Liver (tissue), 9 donors: Measurements from ENCODE around the gene ATF6B. TPM values are rescaled to one million over a fixed set of nuclear protein-coding genes. Genes with fewer than 3 reads are reported as not detected.

ENCODE experiments used
- DNase-seq: peaks from one replicate; pipeline ENCODE4 v3.0.0-alpha.2; 2017; ENCODE audit warnings: low spot score
- H3K27ac ChIP-seq, 2 donors: one replicate each; pipeline ENCODE4 v1.7.0; 2013; ENCODE audit warnings: inconsistent platforms in 2 of 2, low read length in 2 of 2, control low read depth in 1 of 2, low read depth in 1 of 2, mild to moderate bottlenecking in 1 of 2
- H3K27me3 ChIP-seq, 4 donors: one replicate each; pipeline versions ENCODE4 v1.6.1 to v1.7.0; 2013; ENCODE audit warnings: low read length in 3 of 4, inconsistent platforms in 1 of 4, mild to moderate bottlenecking in 1 of 4, moderate library complexity in 1 of 4; ENCODE audit not compliant: control insufficient read depth in 4 of 4, insufficient read depth in 4 of 4
- H3K36me3 ChIP-seq, 4 donors: one replicate each; pipeline versions ENCODE4 v1.6.1 to v1.7.0; 2013; ENCODE audit warnings: low read length in 3 of 4, mild to moderate bottlenecking in 3 of 4, low read depth in 1 of 4, moderate library complexity in 1 of 4; ENCODE audit not compliant: control insufficient read depth in 4 of 4, insufficient read depth in 3 of 4
- H3K4me1 ChIP-seq, 4 donors: one replicate each; pipeline versions ENCODE4 v1.6.1 to v1.7.0; 2013; ENCODE audit warnings: low read length in 3 of 4, mild to moderate bottlenecking in 3 of 4, moderate library complexity in 1 of 4; ENCODE audit not compliant: control insufficient read depth in 4 of 4, insufficient read depth in 4 of 4
- H3K4me3 ChIP-seq, 3 donors: one replicate each; pipeline versions ENCODE4 v1.6.1 to v1.7.0; 2013; ENCODE audit warnings: low read length in 3 of 3, control low read depth in 1 of 3, low read depth in 1 of 3, mild to moderate bottlenecking in 1 of 3
- H3K9ac ChIP-seq, 2 donors: one replicate each; pipeline ENCODE4 v1.7.0; 2013; ENCODE audit warnings: low read length in 2 of 2, mild to moderate bottlenecking in 2 of 2, moderate library complexity in 2 of 2, control low read depth in 1 of 2, low read depth in 1 of 2
- H3K9me3 ChIP-seq, 4 donors: one replicate each; pipeline versions ENCODE4 v1.6.1 to v1.7.0; 2013; ENCODE audit warnings: low read length in 3 of 4; ENCODE audit not compliant: control insufficient read depth in 4 of 4
- EGR1 ChIP-seq, 2 donors: IDR thresholded peaks; 2 replicates each; pipeline ENCODE4 v1.6.1; 2016 to 2018; ENCODE audit warnings: antibody characterized with exemption in 2 of 2, low read depth in 2 of 2
- FOXA1 ChIP-seq: IDR thresholded peaks from 2 replicates; pipeline ENCODE4 v1.6.1; 2016; ENCODE audit warnings: antibody characterized with exemption
- FOXA2 ChIP-seq: IDR thresholded peaks from 2 replicates; pipeline ENCODE4 v1.6.1; 2016; ENCODE audit warnings: antibody characterized with exemption
- GABPA ChIP-seq, 2 donors: IDR thresholded peaks in 1 of 2; conservative IDR thresholded peaks in 1 of 2; 2 replicates each; pipeline ENCODE4 v1.6.1; 2016; ENCODE audit warnings: antibody characterized with exemption in 2 of 2, mild to moderate bottlenecking in 1 of 2, moderate library complexity in 1 of 2
- HNF4A ChIP-seq, 2 donors: conservative IDR thresholded peaks; 2 replicates each; pipeline ENCODE4 v1.6.1; 2016; ENCODE audit warnings: antibody characterized with exemption in 2 of 2, mild to moderate bottlenecking in 2 of 2
- JUND ChIP-seq, 2 donors: IDR thresholded peaks; 2 replicates each; pipeline ENCODE4 v1.6.1; 2016; ENCODE audit warnings: antibody characterized with exemption in 2 of 2
- NR2F2 ChIP-seq: IDR thresholded peaks from 2 replicates; pipeline ENCODE4 v1.6.1; 2016; ENCODE audit warnings: antibody characterized with exemption
- RAD21 ChIP-seq, 2 donors: IDR thresholded peaks; 2 replicates each; pipeline ENCODE4 v1.6.1; 2016; ENCODE audit warnings: antibody characterized with exemption in 2 of 2, mild to moderate bottlenecking in 2 of 2
- RXRA ChIP-seq, 2 donors: IDR thresholded peaks; 2 replicates each; pipeline ENCODE4 v1.6.1; 2017 to 2018; ENCODE audit warnings: antibody characterized with exemption in 2 of 2, mild to moderate bottlenecking in 1 of 2
- SP1 ChIP-seq: IDR thresholded peaks from 2 replicates; pipeline ENCODE4 v1.6.1; 2018; ENCODE audit warnings: antibody characterized with exemption, mild to moderate bottlenecking
- TAF1 ChIP-seq: conservative IDR thresholded peaks from 2 replicates; pipeline ENCODE4 v1.6.1; 2016; ENCODE audit warnings: antibody characterized with exemption, mild to moderate bottlenecking
- YY1 ChIP-seq: IDR thresholded peaks from 2 replicates; pipeline ENCODE4 v1.6.1; 2016; ENCODE audit warnings: antibody characterized with exemption, mild to moderate bottlenecking
- WGBS: extraction: QIAGEN DNeasy Blood & Tissue Kit; methylation state at CpG from one replicate; pipeline ENCODE4 v1.1.7; 2013; 5-methylcytosine and 5-hydroxymethylcytosine counted together
- polyA plus RNA-seq, 2 donors: library from polyadenylated mRNA; stranded (reverse) in 1 of 2; unstranded in 1 of 2; fragments of 200-250 nt in 1 of 2; fragments of >200 nt in 1 of 2; fragmentation: Nextera tagmentation in 1 of 2; extraction: Ambion mirVana in 1 of 2; gene quantifications; one replicate each; pipeline versions ENCODE4 v1.2.1 to v1.2.3, GENCODE V29; 2013 to 2015
- total RNA-seq, 2 donors: library from RNA; depleted of rRNA; stranded (reverse); fragments of >200 nt; gene quantifications; one replicate each; pipeline ENCODE4 v1.2.3, GENCODE V29; 2014
- TF ChIP-seq, protein P1 (sequence below): IDR thresholded peaks from 2 replicates; pipeline ENCODE4 v1.6.1; 2016; ENCODE audit warnings: antibody characterized with exemption
- TF ChIP-seq, protein P2 (sequence below): IDR thresholded peaks from 2 replicates; pipeline ENCODE4 v1.6.1; 2016; ENCODE audit warnings: antibody characterized with exemption
- TF ChIP-seq, protein P3 (sequence below): IDR thresholded peaks from 2 replicates; pipeline ENCODE4 v1.6.1; 2016; ENCODE audit warnings: antibody characterized with exemption, mild to moderate bottlenecking
- TF ChIP-seq, protein P4 (sequence below): fragments of 150-350 bp; IDR thresholded peaks from 2 replicates; pipeline ENCODE4 v1.5.1; 2017; ENCODE audit warnings: improper control_type of control experiment, low read depth, low read length; ENCODE audit not compliant: missing input control
- TF ChIP-seq, protein P5 (sequence below): IDR thresholded peaks from 2 replicates; pipeline ENCODE4 v1.6.1; 2016; ENCODE audit warnings: antibody characterized with exemption
- donor health status: healthy.
- donor health status: healthy.
- donor health status: healthy.
- donor health status: healthy.
- donor health status: healthy.

The ATF6B gene
- total and polyA plus RNA-seq, 4 donors: 13.6 to 24.8 (median 15.5) TPM

DNA sequence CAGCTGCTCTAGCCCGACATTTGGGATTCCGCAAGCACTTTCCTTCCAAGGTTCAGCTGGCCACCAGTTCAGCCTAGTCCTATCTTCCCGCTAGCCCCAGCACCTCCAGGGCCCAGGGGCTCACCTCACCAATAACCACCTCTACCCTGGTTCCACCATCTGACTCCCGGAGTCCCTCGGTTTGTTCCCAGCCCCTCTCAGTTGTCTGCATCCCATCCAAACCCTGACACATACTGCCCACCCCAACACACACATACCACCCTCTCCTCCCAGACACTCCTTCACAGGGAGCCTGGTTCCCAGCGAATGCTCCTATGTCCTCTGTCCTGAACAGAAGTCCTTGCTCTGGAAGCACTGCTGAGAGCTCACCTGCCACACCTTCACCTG lies 19.3 kb downstream of the ATF6B start:
- WGBS: 45% methylated on average over 6 of the region's 6 CpGs
- no peak overlapping the region for H3K9ac ChIP-seq
- TF ChIP-seq JUND (IDR thresholded peaks at IDR 0.05) (no peak), SP1 (no peak), EGR1 (IDR thresholded peaks at IDR 0.05; ENCODE audit: low read depth in 2 of 2) (no peak), YY1 (no peak), NR2F2 (no peak), RXRA (IDR thresholded peaks at IDR 0.05) (no peak), GABPA (IDR thresholded peaks at IDR 0.05 in 1 of 2, conservative IDR thresholded peaks at IDR 0.05 in 1 of 2) (no peak), HNF4A (conservative IDR thresholded peaks at IDR 0.05) (no peak), FOXA1 (no peak), TAF1 (no peak), RAD21 (IDR thresholded peaks at IDR 0.05) (no peak), FOXA2 (no peak)
- TF ChIP-seq, protein P1, sequence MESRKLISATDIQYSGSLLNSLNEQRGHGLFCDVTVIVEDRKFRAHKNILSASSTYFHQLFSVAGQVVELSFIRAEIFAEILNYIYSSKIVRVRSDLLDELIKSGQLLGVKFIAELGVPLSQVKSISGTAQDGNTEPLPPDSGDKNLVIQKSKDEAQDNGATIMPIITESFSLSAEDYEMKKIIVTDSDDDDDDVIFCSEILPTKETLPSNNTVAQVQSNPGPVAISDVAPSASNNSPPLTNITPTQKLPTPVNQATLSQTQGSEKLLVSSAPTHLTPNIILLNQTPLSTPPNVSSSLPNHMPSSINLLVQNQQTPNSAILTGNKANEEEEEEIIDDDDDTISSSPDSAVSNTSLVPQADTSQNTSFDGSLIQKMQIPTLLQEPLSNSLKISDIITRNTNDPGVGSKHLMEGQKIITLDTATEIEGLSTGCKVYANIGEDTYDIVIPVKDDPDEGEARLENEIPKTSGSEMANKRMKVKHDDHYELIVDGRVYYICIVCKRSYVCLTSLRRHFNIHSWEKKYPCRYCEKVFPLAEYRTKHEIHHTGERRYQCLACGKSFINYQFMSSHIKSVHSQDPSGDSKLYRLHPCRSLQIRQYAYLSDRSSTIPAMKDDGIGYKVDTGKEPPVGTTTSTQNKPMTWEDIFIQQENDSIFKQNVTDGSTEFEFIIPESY: no peak
- TF ChIP-seq, protein P2, sequence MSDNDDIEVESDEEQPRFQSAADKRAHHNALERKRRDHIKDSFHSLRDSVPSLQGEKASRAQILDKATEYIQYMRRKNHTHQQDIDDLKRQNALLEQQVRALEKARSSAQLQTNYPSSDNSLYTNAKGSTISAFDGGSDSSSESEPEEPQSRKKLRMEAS: no peak
- TF ChIP-seq, protein P3, sequence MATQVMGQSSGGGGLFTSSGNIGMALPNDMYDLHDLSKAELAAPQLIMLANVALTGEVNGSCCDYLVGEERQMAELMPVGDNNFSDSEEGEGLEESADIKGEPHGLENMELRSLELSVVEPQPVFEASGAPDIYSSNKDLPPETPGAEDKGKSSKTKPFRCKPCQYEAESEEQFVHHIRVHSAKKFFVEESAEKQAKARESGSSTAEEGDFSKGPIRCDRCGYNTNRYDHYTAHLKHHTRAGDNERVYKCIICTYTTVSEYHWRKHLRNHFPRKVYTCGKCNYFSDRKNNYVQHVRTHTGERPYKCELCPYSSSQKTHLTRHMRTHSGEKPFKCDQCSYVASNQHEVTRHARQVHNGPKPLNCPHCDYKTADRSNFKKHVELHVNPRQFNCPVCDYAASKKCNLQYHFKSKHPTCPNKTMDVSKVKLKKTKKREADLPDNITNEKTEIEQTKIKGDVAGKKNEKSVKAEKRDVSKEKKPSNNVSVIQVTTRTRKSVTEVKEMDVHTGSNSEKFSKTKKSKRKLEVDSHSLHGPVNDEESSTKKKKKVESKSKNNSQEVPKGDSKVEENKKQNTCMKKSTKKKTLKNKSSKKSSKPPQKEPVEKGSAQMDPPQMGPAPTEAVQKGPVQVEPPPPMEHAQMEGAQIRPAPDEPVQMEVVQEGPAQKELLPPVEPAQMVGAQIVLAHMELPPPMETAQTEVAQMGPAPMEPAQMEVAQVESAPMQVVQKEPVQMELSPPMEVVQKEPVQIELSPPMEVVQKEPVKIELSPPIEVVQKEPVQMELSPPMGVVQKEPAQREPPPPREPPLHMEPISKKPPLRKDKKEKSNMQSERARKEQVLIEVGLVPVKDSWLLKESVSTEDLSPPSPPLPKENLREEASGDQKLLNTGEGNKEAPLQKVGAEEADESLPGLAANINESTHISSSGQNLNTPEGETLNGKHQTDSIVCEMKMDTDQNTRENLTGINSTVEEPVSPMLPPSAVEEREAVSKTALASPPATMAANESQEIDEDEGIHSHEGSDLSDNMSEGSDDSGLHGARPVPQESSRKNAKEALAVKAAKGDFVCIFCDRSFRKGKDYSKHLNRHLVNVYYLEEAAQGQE: no peak
- TF ChIP-seq, protein P4, sequence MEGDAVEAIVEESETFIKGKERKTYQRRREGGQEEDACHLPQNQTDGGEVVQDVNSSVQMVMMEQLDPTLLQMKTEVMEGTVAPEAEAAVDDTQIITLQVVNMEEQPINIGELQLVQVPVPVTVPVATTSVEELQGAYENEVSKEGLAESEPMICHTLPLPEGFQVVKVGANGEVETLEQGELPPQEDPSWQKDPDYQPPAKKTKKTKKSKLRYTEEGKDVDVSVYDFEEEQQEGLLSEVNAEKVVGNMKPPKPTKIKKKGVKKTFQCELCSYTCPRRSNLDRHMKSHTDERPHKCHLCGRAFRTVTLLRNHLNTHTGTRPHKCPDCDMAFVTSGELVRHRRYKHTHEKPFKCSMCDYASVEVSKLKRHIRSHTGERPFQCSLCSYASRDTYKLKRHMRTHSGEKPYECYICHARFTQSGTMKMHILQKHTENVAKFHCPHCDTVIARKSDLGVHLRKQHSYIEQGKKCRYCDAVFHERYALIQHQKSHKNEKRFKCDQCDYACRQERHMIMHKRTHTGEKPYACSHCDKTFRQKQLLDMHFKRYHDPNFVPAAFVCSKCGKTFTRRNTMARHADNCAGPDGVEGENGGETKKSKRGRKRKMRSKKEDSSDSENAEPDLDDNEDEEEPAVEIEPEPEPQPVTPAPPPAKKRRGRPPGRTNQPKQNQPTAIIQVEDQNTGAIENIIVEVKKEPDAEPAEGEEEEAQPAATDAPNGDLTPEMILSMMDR: no peak
- TF ChIP-seq, protein P5, sequence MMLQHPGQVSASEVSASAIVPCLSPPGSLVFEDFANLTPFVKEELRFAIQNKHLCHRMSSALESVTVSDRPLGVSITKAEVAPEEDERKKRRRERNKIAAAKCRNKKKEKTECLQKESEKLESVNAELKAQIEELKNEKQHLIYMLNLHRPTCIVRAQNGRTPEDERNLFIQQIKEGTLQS: no peak

More for the DNA sequence above, 19.3 kb downstream of the ATF6B start:
- peak overlapping the region; percentile 37 to 62 for H3K27ac ChIP-seq
- H3K36me3 ChIP-seq: no peaks in the 10 kb centered on the region
- no peaks in the 10 kb centered on the region for H3K9me3 ChIP-seq
- H3K4me3 ChIP-seq: peak overlapping the region in 1 of 3 donors; percentile 12
- peaks cover 3 to 10% (median 6%) of the 10 kb centered on the region in 4 donors for H3K4me1 ChIP-seq
- DNase-seq: no peak
- H3K27me3 ChIP-seq: peaks cover 0 to 2% (median 0%) of the 10 kb centered on the region in 4 donors
